Smooth muscle cell (in vitro differentiated cells): ENCODE measurements around the gene SMC6. TPM values are rescaled to one million over a fixed set of nuclear protein-coding genes. Genes with fewer than 3 reads are reported as not detected.

Experiments
- DNase-seq: peaks from one replicate; lab custom pipeline; 2025; ENCODE audit not compliant: unreplicated experiment; lab: John Stamatoyannopoulos, UW
- H2AFZ ChIP-seq: fragments of 200-600 bp; sonication (generic); 2 replicates; pipeline ENCODE4 v1.6.0; 2016; ENCODE audit warnings: antibody characterized with exemption, low read depth, mild to moderate bottlenecking
- H3F3A ChIP-seq: fragments of 200-600 bp; sonication (generic); 2 replicates; pipeline ENCODE4 v1.6.0; 2017; ENCODE audit warnings: antibody characterized with exemption, low read depth
- H3K27ac ChIP-seq: fragments of 200-600 bp; sonication (generic); 2 replicates; pipeline ENCODE4 v1.5.1; 2016; ENCODE audit warnings: low read depth, mild to moderate bottlenecking
- H3K27me3 ChIP-seq: fragments of 200-600 bp; sonication (generic); 2 replicates; pipeline ENCODE4 v1.6.1; 2016; ENCODE audit warnings: low read depth, mild to moderate bottlenecking
- H3K36me3 ChIP-seq: fragments of 200-600 bp; sonication (generic); 2 replicates; pipeline ENCODE4 v1.5.1; 2016; ENCODE audit warnings: low read depth
- H3K4me1 ChIP-seq: fragments of 200-600 bp; sonication (generic); 2 replicates; pipeline ENCODE4 v1.5.1; 2016; ENCODE audit warnings: low read depth
- H3K4me2 ChIP-seq: fragments of 200-600 bp; sonication (generic); 2 replicates; pipeline ENCODE4 v1.6.0; 2016; ENCODE audit warnings: mild to moderate bottlenecking
- H3K4me3 ChIP-seq: fragments of 200-600 bp; sonication (generic); 2 replicates; pipeline ENCODE4 v1.5.1; 2016; ENCODE audit warnings: mild to moderate bottlenecking
- H3K79me2 ChIP-seq: fragments of 200-600 bp; sonication (generic); 2 replicates; pipeline ENCODE4 v1.6.0; 2016; ENCODE audit warnings: low read depth, mild to moderate bottlenecking
- H3K9ac ChIP-seq: fragments of 200-600 bp; sonication (generic); 2 replicates; pipeline ENCODE4 v1.6.0; 2016; ENCODE audit warnings: low read depth
- H3K9me3 ChIP-seq: fragments of 200-600 bp; sonication (generic); replicated peaks from 2 replicates; pipeline ENCODE4 v1.5.1; 2016; ENCODE audit warnings: low read depth
- H4K20me1 ChIP-seq: fragments of 200-600 bp; sonication (generic); 2 replicates; pipeline ENCODE4 v1.6.0; 2016; ENCODE audit warnings: low read depth
- CTCF ChIP-seq: fragments of 200-600 bp; sonication (generic); IDR thresholded peaks from 2 replicates; pipeline ENCODE4 v1.5.1; 2017; ENCODE audit warnings: borderline replicate concordance, mild to moderate bottlenecking, antibody characterized with exemption; ENCODE audit not compliant: insufficient read depth, poor library complexity, severe bottlenecking
- WGBS: methylation state at CpG from one replicate; pipeline ENCODE4 v1.1.7; 2016; ENCODE audit warnings: low lambda C conversion rate; 5-methylcytosine and 5-hydroxymethylcytosine counted together
- polyA plus RNA-seq: library from polyadenylated mRNA; unstranded; fragments of >200 nt; fragmentation: Nextera tagmentation; extraction: Ambion mirVana; gene quantifications from 2 replicates; pipeline ENCODE4 v1.2.1, GENCODE V29; 2016
- total RNA-seq: library from RNA; depleted of rRNA; stranded (reverse); fragments of >200 nt; gene quantifications from 2 replicates; pipeline ENCODE4 v1.2.3, GENCODE V29; 2014

Gene SMC6
- total and polyA plus RNA-seq, 2 experiments from 2014 or later = 11.2 to 18.1 TPM

GRCh38 chr2:17768894-17769293 lies 15.3 kb upstream of the SMC6 start:
- no peak for DNase-seq
- Histone ChIP-seq H3K4me1 (no peaks in the 10 kb centered on the region), H3K79me2 (no peaks in the 10 kb centered on the region), H4K20me1 (no peaks in the 10 kb centered on the region), H2AFZ (no peak overlapping the region), H3K9me3 (no peaks in the 10 kb centered on the region), H3K9ac (no peak overlapping the region), H3F3A (no peaks in the 10 kb centered on the region), H3K4me2 (no peak overlapping the region), H3K27ac (no peak overlapping the region), H3K4me3 (no peak overlapping the region), H3K27me3 (no peaks in the 10 kb centered on the region), H3K36me3 (peaks cover 7% of the 10 kb centered on the region)
- no peak for TF ChIP-seq CTCF
- 97% methylated on average over 4 of the region's 4 CpGs for WGBS

- H3K36me3 ChIP-seq = peaks cover 7% of the 10 kb centered on the region
Measured at GRCh38 chr2:17765398-17765797, 11.8 kb upstream of the SMC6 start.

GRCh38 chr2:17763641-17764333 lies 10.2 kb upstream of the SMC6 start:
- Histone ChIP-seq H3K36me3 (peaks cover 7% of the 10 kb centered on the region), H2AFZ (no peak overlapping the region), H4K20me1 (no peaks in the 10 kb centered on the region), H3K9ac (no peak overlapping the region), H3K4me2 (no peak overlapping the region), H3K9me3 (no peaks in the 10 kb centered on the region), H3F3A (no peaks in the 10 kb centered on the region), H3K79me2 (peaks cover 5% of the 10 kb centered on the region), H3K4me3 (no peak overlapping the region), H3K4me1 (no peaks in the 10 kb centered on the region), H3K27me3 (no peaks in the 10 kb centered on the region), H3K27ac (no peak overlapping the region)
- WGBS = 98% methylated on average over 10 of the region's 10 CpGs
- TF ChIP-seq CTCF = no peak
- no peak for DNase-seq

More at GRCh38 chr2:17765398-17765797, 11.8 kb upstream of the SMC6 start:
- H3K79me2 ChIP-seq = no peaks in the 10 kb centered on the region
- H3K4me2 ChIP-seq = no peak overlapping the region
- DNase-seq = no peak
- no peaks in the 10 kb centered on the region for H3K9me3 ChIP-seq
- H3K9ac ChIP-seq = no peak overlapping the region
- H3K4me1 ChIP-seq = no peaks in the 10 kb centered on the region
- H3K4me3 ChIP-seq = no peak overlapping the region
- 100% methylated on average over 2 of the region's 2 CpGs for WGBS
- no peaks in the 10 kb centered on the region for H4K20me1 ChIP-seq
- H3K27me3 ChIP-seq = no peaks in the 10 kb centered on the region
- no peak overlapping the region for H2AFZ ChIP-seq
- TF ChIP-seq CTCF = no peak
- H3F3A ChIP-seq = no peaks in the 10 kb centered on the region
- no peak overlapping the region for H3K27ac ChIP-seq

- Histone ChIP-seq H3K9ac (no peak overlapping the region), H3K27me3 (no peaks in the 10 kb centered on the region), H3K27ac (no peak overlapping the region), H3K79me2 (peaks cover 16% of the 10 kb centered on the region), H3K4me2 (no peak overlapping the region), H3K9me3 (no peaks in the 10 kb centered on the region), H3K36me3 (no peaks in the 10 kb centered on the region), H2AFZ (no peak overlapping the region), H3K4me3 (no peak overlapping the region), H3K4me1 (no peaks in the 10 kb centered on the region), H4K20me1 (no peaks in the 10 kb centered on the region), H3F3A (no peaks in the 10 kb centered on the region)
- TF ChIP-seq CTCF = no peak
- 100% methylated on average over 1 of the region's 1 CpG for WGBS
- DNase-seq = no peak
Measured at GRCh38 chr2:17762451-17762850, 8.8 kb upstream of the SMC6 start.
